ENCODE data around the gene UNC5A.

DNA sequence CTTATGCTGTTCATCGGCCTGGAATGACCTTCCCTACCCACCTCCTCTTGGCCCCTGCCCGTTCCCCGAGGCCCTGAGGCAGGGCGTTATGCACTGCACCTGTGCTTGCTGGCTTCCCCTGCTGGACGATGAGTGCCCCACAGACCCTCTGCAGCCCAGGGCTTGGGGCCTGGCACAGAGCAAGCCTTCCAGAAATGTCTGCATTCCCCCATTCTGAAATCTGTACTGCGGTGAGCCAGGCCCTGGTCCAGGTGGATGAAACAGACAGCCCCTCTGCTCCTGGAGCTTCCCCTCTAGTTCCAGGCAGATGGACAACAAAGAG, 35.0 kb downstream of the UNC5A start:
- TF ChIP-seq BHLHE40 (IDR thresholded peaks at IDR 0.05; ENCODE audit: borderline replicate concordance): no peak
- TF ChIP-seq NFRKB (IDR thresholded peaks at IDR 0.05): no peak
- TF ChIP-seq CTBP1 (IDR thresholded peaks at IDR 0.05; ENCODE audit: borderline replicate concordance): no peak
- TF ChIP-seq FOXA1 (IDR thresholded peaks at IDR 0.05): no peak
- no peak for TF ChIP-seq FOXK2 (IDR thresholded peaks at IDR 0.05)
- TF ChIP-seq SP1 (IDR thresholded peaks at IDR 0.05): no peak
- no peak for TF ChIP-seq HDGF (IDR thresholded peaks at IDR 0.05; ENCODE audit: borderline replicate concordance)
- TF ChIP-seq SUZ12 (IDR thresholded peaks at IDR 0.05): no peak
- no peak for TF ChIP-seq ELF4 (IDR thresholded peaks at IDR 0.05)

Measured in HEK293T (cell line).